Adrenal gland (tissue), 5 donors: ENCODE measurements around the gene MAP4K3.

Source experiments
- POLR2A ChIP-seq, 2 donors: fragments of 450-650 bp; IDR thresholded peaks; one replicate each; pipeline ENCODE4 v1.6.1; 2017; ENCODE audit warnings: antibody characterized with exemption in 2 of 2, mild to moderate bottlenecking in 2 of 2, moderate library complexity in 1 of 2
- TF ChIP-seq, protein P1 (sequence below), 6 experiments: fragments of 450-650 bp in 4 of 6; fragments of 200-600 bp in 2 of 6; sonication (generic) in 1 of 6; IDR thresholded peaks; 1 replicate in 5 of 6; 2 replicates in 1 of 6; pipeline versions ENCODE4 v1.5.1 to v1.8.0; 2016 to 2021; ENCODE audit warnings: antibody characterized with exemption in 6 of 6, mild to moderate bottlenecking in 2 of 6, moderate library complexity in 1 of 6
- donor health status: DM: no; HTN: no; CAD: no.

DNA sequence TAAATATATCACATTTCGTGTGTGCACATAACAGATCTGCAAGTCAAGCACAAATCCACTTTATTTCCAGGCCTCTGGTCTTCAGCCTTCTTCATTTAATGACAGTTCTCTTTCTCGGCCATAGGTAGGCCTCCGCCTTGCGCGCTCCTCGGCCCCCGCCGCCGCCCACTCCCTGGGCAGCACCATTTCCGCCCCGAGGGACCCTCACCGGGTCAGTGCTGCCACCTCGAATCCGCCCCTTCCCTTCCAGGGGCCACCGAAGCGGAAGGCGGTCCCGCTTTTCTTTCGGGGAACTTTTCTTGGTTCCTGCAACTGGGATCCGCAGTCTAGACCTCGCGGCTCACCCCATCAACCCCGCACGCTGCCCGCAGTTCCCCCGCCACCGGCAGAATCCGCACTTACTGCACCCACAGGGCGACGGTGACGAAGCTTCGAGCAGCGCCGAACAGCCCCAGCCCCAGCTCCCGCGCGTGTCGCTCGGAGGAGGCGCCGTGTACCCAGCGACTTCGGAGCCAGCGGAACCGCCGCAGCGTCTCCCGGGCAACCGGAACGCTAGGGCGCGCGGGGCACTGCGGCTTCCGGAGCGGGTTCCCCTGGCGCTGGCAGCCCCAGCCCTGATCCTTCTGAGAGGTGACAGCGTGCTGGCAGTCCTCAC, 193.5 kb downstream of the MAP4K3 start, which contains the start of gene CDKL4:
- no peak for TF ChIP-seq POLR2A (IDR thresholded peaks at IDR 0.05)
- TF ChIP-seq, protein P1, sequence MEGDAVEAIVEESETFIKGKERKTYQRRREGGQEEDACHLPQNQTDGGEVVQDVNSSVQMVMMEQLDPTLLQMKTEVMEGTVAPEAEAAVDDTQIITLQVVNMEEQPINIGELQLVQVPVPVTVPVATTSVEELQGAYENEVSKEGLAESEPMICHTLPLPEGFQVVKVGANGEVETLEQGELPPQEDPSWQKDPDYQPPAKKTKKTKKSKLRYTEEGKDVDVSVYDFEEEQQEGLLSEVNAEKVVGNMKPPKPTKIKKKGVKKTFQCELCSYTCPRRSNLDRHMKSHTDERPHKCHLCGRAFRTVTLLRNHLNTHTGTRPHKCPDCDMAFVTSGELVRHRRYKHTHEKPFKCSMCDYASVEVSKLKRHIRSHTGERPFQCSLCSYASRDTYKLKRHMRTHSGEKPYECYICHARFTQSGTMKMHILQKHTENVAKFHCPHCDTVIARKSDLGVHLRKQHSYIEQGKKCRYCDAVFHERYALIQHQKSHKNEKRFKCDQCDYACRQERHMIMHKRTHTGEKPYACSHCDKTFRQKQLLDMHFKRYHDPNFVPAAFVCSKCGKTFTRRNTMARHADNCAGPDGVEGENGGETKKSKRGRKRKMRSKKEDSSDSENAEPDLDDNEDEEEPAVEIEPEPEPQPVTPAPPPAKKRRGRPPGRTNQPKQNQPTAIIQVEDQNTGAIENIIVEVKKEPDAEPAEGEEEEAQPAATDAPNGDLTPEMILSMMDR (IDR thresholded peaks at IDR 0.05) = no peak
